22Rv1 (cell line): ENCODE data around the gene DNAH3.

Experiments used
- H3K27ac ChIP-seq: fragments of 450-650 bp; 2 replicates; pipeline ENCODE4 v1.5.1; 2017
- ZFX ChIP-seq: fragments of 450-650 bp; IDR thresholded peaks from 2 replicates; pipeline ENCODE4 v1.6.1; 2017; ENCODE audit warnings: antibody characterized with exemption, borderline replicate concordance
- TF ChIP-seq, protein P1 (sequence below): fragments of 450-650 bp; IDR thresholded peaks from 2 replicates; pipeline ENCODE4 v1.5.1; 2017; ENCODE audit warnings: mild to moderate bottlenecking

The DNAH3 gene

DNA sequence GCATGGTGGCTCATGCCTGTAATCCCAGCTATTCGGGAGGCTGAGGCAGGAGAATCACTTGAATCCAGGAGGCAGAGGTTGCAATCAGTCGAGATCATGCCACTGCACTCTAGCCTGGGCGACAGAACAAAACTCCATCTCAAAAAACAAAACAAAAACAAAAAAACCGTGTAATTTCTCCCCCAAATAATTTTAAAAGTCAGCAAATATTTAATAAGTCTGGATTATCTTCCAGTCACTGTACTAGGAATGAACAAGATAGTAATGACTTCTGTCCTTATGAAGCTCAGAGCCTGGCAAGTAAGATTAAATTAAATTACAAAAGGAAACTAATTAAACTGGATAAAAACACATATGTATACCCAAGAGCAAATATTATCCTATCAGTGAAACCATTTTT lies 113.5 kb downstream of the DNAH3 start:
- TF ChIP-seq, protein P1, sequence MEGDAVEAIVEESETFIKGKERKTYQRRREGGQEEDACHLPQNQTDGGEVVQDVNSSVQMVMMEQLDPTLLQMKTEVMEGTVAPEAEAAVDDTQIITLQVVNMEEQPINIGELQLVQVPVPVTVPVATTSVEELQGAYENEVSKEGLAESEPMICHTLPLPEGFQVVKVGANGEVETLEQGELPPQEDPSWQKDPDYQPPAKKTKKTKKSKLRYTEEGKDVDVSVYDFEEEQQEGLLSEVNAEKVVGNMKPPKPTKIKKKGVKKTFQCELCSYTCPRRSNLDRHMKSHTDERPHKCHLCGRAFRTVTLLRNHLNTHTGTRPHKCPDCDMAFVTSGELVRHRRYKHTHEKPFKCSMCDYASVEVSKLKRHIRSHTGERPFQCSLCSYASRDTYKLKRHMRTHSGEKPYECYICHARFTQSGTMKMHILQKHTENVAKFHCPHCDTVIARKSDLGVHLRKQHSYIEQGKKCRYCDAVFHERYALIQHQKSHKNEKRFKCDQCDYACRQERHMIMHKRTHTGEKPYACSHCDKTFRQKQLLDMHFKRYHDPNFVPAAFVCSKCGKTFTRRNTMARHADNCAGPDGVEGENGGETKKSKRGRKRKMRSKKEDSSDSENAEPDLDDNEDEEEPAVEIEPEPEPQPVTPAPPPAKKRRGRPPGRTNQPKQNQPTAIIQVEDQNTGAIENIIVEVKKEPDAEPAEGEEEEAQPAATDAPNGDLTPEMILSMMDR = no peak
- H3K27ac ChIP-seq = no peak overlapping the region

DNA sequence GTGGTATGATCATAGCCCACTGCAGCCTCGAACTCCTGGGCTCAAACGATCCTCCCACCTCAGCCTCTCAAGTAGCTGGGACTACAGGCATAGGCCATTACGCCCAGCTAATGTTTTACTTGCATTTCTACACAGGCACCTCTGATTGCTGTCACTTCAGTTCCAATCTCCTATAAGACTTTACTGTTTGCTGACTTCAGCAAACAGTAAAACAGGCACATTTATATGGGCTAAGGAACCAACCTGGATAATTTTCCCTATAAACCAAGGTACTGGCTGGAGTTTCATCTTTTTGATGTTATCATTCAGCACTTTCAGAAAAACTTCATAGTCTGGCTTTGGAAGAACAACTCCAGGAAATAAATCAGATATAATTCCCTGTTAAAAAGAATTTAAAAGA lies 114.2 kb downstream of the DNAH3 start:
- no peak overlapping the region for H3K27ac ChIP-seq
- TF ChIP-seq, protein P1 = no peak
- TF ChIP-seq ZFX = no peak

DNA sequence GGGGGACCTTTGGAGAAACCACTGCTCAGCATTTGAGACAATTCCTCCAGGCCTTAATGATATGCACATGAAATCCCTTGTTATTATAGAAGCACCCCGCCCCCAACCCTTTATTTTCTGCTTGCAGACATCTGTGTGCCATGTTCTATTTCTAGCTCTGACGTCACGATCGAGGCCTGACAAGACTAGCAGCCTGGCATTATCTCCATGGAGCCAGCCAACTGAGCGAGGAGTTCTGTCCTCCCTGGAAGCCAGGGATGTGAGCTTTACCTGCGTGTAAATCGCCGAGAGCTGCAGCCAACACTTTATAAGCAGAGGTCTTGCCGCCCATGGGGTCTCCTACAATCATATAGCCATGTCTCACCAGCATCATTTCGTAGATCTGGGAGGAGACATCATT lies 116.9 kb downstream of the DNAH3 start:
- no peak overlapping the region for H3K27ac ChIP-seq
- TF ChIP-seq, protein P1 = no peak
- TF ChIP-seq ZFX = no peak

DNA sequence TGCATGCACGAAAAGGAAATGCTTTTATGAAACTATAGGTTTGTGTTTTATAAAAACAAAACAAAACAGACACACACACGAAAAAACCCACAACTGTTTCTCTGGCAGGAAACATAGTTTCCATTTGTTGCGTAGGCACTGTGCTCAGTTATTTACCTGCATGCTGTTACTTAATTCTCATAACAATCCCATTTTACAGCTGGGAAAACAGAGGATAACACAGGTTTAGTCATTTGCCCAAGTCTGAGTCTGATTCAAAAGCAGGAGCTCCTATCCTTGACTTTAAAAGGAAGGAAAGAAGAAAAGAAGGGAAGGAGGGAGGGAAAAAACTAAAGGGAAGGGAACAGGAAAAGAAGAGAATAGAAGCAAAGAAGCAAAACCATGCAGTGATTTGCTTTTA lies 117.4 kb downstream of the DNAH3 start:
- TF ChIP-seq, protein P1 = no peak
- TF ChIP-seq ZFX = no peak
- H3K27ac ChIP-seq = no peak overlapping the region

DNA sequence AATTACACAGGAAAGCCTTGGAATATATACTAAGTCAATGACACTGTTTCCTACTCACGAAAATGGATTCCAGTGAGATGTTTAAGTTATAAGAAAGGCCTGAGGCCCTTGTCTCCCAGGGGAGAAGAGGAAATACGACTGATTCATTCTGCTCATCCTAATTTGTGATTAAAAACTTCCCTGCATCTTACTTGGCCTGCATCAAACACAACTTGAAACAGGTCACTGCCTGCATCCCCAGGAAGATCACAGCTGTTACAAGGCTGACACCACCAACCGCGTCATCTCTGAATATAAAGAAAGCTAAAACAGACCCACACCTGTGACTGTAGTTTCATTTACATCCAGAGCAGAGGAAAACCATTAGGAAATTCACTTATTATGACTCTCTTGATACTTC lies 121.9 kb downstream of the DNAH3 start:
- TF ChIP-seq, protein P1 = no peak
- TF ChIP-seq ZFX = no peak
- no peak overlapping the region for H3K27ac ChIP-seq

DNA sequence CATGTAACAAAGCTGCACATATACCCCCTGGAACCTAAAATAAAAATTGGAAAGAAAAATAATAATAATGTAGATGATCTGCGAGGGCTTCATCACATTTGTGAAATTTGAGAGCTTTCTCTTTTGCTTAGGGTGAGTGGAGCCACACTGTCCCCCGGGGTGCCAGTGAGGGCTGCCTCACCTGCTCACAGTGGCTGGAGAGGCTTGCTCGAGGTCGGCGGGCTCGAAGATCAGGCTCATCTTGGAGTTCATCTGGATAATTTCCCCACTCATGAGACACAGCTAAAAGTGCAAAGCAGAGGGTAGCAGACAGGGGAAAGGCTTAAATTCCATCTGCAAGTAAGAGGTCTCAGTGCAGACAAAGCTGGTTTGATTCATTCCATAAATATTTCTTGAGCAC lies 123.8 kb downstream of the DNAH3 start:
- H3K27ac ChIP-seq = no peak overlapping the region
- TF ChIP-seq ZFX = no peak

DNA sequence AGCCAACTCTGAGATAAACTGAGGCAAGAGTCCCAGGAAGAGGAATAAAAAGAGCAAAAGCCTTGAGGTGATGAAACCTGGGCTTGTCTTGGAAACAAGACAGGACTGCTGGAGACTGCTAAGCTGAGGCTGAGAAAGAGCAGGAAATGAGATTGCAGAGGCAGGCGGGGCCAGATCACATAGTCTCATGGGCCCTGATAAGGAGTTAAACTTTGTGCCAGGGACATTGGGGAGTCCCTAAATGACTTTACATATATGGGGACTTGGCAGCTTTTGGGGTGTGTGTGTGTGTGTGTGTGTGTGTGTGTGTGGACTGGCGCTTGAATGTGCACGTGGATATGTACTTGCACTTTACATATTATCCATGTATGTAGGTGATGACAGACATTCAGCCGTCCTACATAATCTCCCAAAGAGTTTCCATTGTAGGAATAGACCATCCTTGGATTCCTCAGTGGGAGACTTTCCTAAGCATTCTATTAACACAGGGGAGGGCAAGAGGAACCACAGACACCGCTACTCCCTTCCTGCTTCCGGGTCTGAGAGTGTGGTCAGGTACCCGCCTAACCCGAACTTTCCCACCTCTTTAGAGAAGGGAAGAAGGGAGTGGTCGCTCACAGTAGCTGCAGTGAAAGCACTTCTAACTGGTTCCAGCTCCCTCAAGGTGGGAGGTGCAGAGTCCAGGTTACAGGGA lies 127.0 kb downstream of the DNAH3 start:
- TF ChIP-seq, protein P1 = no peak
- no peak for TF ChIP-seq ZFX
- no peak overlapping the region for H3K27ac ChIP-seq

DNA sequence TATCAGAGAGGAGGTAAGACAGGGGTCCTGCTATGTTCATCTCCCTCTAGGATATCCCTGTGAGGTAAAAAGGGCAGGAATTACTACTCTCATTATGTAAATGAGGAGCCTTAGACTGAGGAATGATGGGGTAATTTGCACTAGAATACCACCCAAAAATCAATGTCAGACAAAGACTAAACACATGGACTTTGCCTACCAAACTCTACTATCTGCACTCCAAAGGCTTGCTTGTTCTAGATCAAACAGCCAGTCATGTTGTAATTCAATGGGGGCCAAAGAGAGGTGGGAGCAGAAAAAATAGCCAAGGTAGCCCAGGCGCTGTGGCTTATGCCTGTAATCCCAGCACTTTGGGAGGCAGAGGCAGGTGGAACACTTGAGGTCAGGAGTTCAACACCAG lies 129.3 kb downstream of the DNAH3 start:
- TF ChIP-seq ZFX = no peak
- TF ChIP-seq, protein P1 = no peak
- H3K27ac ChIP-seq = no peak overlapping the region
